IgD-negative memory B cell (primary cell): ENCODE results near the gene ARHGEF33. TPM values are rescaled to one million over a fixed set of nuclear protein-coding genes. Genes with fewer than 3 reads are reported as not detected.

Source experiments
- H3K27ac Mint-ChIP-seq, 3 donors: one replicate each; pipeline ENCODE4 v1.8.0; 2020 to 2022; ENCODE audit warnings: mild to moderate bottlenecking in 3 of 3, mixed read lengths in 3 of 3, moderate library complexity in 1 of 3
- H3K27me3 Mint-ChIP-seq: one replicate; pipeline ENCODE4 v1.8.0; 2021; ENCODE audit warnings: mixed read lengths
- H3K36me3 Mint-ChIP-seq: one replicate; pipeline ENCODE4 v1.8.0; 2020; ENCODE audit warnings: mild to moderate bottlenecking, mixed read lengths
- H3K4me1 Mint-ChIP-seq, 3 donors: one replicate each; pipeline ENCODE4 v1.8.0; 2020 to 2022; ENCODE audit warnings: mixed read lengths in 3 of 3, mild to moderate bottlenecking in 1 of 3
- H3K4me3 Mint-ChIP-seq, 4 donors: one replicate each; pipeline ENCODE4 v1.8.0; 2020 to 2022; ENCODE audit warnings: mild to moderate bottlenecking in 4 of 4, mixed read lengths in 4 of 4, moderate library complexity in 3 of 4
- H3K9me3 Mint-ChIP-seq, 3 donors: one replicate each; pipeline ENCODE4 v1.8.0; 2020 to 2021; ENCODE audit warnings: mixed read lengths in 3 of 3, mild to moderate bottlenecking in 1 of 3
- polyA plus RNA-seq: library from polyadenylated mRNA; unstranded; fragments of 300-500 nt; fragmentation: Illumina TruSeq; gene quantifications from one replicate; pipeline ENCODE4 v1.2.3, GENCODE V29; 2021

Gene ARHGEF33
- polyA plus RNA-seq, 1 donor from 2014 or later, result not detected

GRCh38 chr2:38889045-38889444, 630 bp upstream of the ARHGEF33 start:
- H3K4me1 Mint-ChIP-seq, result no peaks in the 10 kb centered on the region
- no peak overlapping the region for H3K27ac Mint-ChIP-seq
- no peaks in the 10 kb centered on the region for H3K9me3 Mint-ChIP-seq
- peaks cover 6% of the 10 kb centered on the region for H3K36me3 Mint-ChIP-seq
- H3K4me3 Mint-ChIP-seq, result no peak overlapping the region
- H3K27me3 Mint-ChIP-seq, result no peaks in the 10 kb centered on the region

GRCh38 chr2:38892819-38893218, 3.1 kb downstream of the ARHGEF33 start:
- Mint-ChIP-seq H3K4me3 (no peak overlapping the region), H3K27ac (peak overlapping the region in 1 of 3 donors; percentile 51), H3K9me3 (no peaks in the 10 kb centered on the region), H3K36me3 (peaks cover 1% of the 10 kb centered on the region), H3K27me3 (no peaks in the 10 kb centered on the region), H3K4me1 (no peaks in the 10 kb centered on the region)

GRCh38 chr2:38898256-38898655, 8.6 kb downstream of the ARHGEF33 start:
- no peaks in the 10 kb centered on the region for H3K9me3 Mint-ChIP-seq
- no peaks in the 10 kb centered on the region for H3K36me3 Mint-ChIP-seq
- H3K4me1 Mint-ChIP-seq, result no peaks in the 10 kb centered on the region
- H3K27me3 Mint-ChIP-seq, result no peaks in the 10 kb centered on the region
- H3K27ac Mint-ChIP-seq, result no peak overlapping the region
- H3K4me3 Mint-ChIP-seq, result no peak overlapping the region

GRCh38 chr2:38900726-38901125, 11.1 kb downstream of the ARHGEF33 start:
- Mint-ChIP-seq H3K36me3 (no peaks in the 10 kb centered on the region), H3K27ac (no peak overlapping the region), H3K27me3 (no peaks in the 10 kb centered on the region), H3K9me3 (no peaks in the 10 kb centered on the region), H3K4me1 (no peaks in the 10 kb centered on the region), H3K4me3 (no peak overlapping the region)

GRCh38 chr2:38905251-38905650, 15.6 kb downstream of the ARHGEF33 start:
- no peak overlapping the region for H3K27ac Mint-ChIP-seq

GRCh38 chr2:38907242-38907641, 17.6 kb downstream of the ARHGEF33 start:
- Mint-ChIP-seq H3K36me3 (no peaks in the 10 kb centered on the region), H3K4me1 (peaks cover 0 to 3% (median 0%) of the 10 kb centered on the region in 3 donors), H3K4me3 (no peak overlapping the region), H3K27me3 (no peaks in the 10 kb centered on the region), H3K9me3 (no peaks in the 10 kb centered on the region), H3K27ac (peak overlapping the region in 1 of 3 donors; percentile 20)

More at GRCh38 chr2:38905251-38905650, 15.6 kb downstream of the ARHGEF33 start:
- no peaks in the 10 kb centered on the region for H3K27me3 Mint-ChIP-seq
- no peaks in the 10 kb centered on the region for H3K9me3 Mint-ChIP-seq
- H3K36me3 Mint-ChIP-seq, result no peaks in the 10 kb centered on the region
- H3K4me1 Mint-ChIP-seq, result peaks cover 0 to 3% (median 0%) of the 10 kb centered on the region in 3 donors
- no peak overlapping the region for H3K4me3 Mint-ChIP-seq

- Mint-ChIP-seq H3K27ac (no peak overlapping the region), H3K36me3 (no peaks in the 10 kb centered on the region), H3K4me3 (no peak overlapping the region), H3K9me3 (no peaks in the 10 kb centered on the region), H3K4me1 (peaks cover 0 to 3% (median 0%) of the 10 kb centered on the region in 3 donors), H3K27me3 (no peaks in the 10 kb centered on the region)
These were observed 18.3 kb downstream of the ARHGEF33 start for GRCh38 chr2:38907743-38908562.

- Mint-ChIP-seq H3K4me3 (no peak overlapping the region), H3K27ac (no peak overlapping the region), H3K4me1 (peaks cover 0 to 3% (median 0%) of the 10 kb centered on the region in 3 donors)
These were observed 20.2 kb downstream of the ARHGEF33 start for GRCh38 chr2:38909872-38910271.

GRCh38 chr2:38911191-38911590, 21.5 kb downstream of the ARHGEF33 start:
- Mint-ChIP-seq H3K36me3 (no peaks in the 10 kb centered on the region), H3K4me1 (peaks cover 0 to 3% (median 0%) of the 10 kb centered on the region in 3 donors), H3K27ac (no peak overlapping the region), H3K27me3 (no peaks in the 10 kb centered on the region), H3K9me3 (no peaks in the 10 kb centered on the region), H3K4me3 (no peak overlapping the region)

More at GRCh38 chr2:38909872-38910271, 20.2 kb downstream of the ARHGEF33 start:
- Mint-ChIP-seq H3K27me3 (no peaks in the 10 kb centered on the region), H3K36me3 (no peaks in the 10 kb centered on the region), H3K9me3 (no peaks in the 10 kb centered on the region)

- Mint-ChIP-seq H3K36me3 (no peaks in the 10 kb centered on the region), H3K27me3 (no peaks in the 10 kb centered on the region), H3K27ac (no peak overlapping the region), H3K9me3 (no peaks in the 10 kb centered on the region), H3K4me1 (peaks cover 0 to 3% (median 0%) of the 10 kb centered on the region in 3 donors), H3K4me3 (no peak overlapping the region)
These were observed 22.9 kb downstream of the ARHGEF33 start for GRCh38 chr2:38912619-38913018.

- Mint-ChIP-seq H3K36me3 (peaks cover 4% of the 10 kb centered on the region), H3K4me1 (no peaks in the 10 kb centered on the region), H3K4me3 (no peak overlapping the region), H3K27ac (no peak overlapping the region), H3K9me3 (no peaks in the 10 kb centered on the region), H3K27me3 (no peaks in the 10 kb centered on the region)
These were observed 32.7 kb downstream of the ARHGEF33 start for GRCh38 chr2:38922389-38922788.

- Mint-ChIP-seq H3K4me3 (no peak overlapping the region), H3K27ac (no peak overlapping the region), H3K36me3 (peaks cover 4% of the 10 kb centered on the region), H3K9me3 (no peaks in the 10 kb centered on the region), H3K27me3 (no peaks in the 10 kb centered on the region), H3K4me1 (no peaks in the 10 kb centered on the region)
These were observed 33.2 kb downstream of the ARHGEF33 start for GRCh38 chr2:38922902-38923301.

- Mint-ChIP-seq H3K4me1 (no peaks in the 10 kb centered on the region), H3K36me3 (peaks cover 6% of the 10 kb centered on the region), H3K9me3 (peaks cover 0 to 3% (median 0%) of the 10 kb centered on the region in 3 donors), H3K27me3 (no peaks in the 10 kb centered on the region), H3K4me3 (no peak overlapping the region), H3K27ac (no peak overlapping the region)
These were observed 36.3 kb downstream of the ARHGEF33 start for GRCh38 chr2:38925982-38926381.

GRCh38 chr2:38930600-38930999, 40.9 kb downstream of the ARHGEF33 start:
- Mint-ChIP-seq H3K27me3 (peaks cover 6% of the 10 kb centered on the region), H3K4me3 (no peak overlapping the region), H3K4me1 (peaks cover 0 to 5% (median 0%) of the 10 kb centered on the region in 3 donors), H3K9me3 (peaks cover 0 to 3% (median 0%) of the 10 kb centered on the region in 3 donors), H3K36me3 (peaks cover 6% of the 10 kb centered on the region), H3K27ac (no peak overlapping the region)

- Mint-ChIP-seq H3K27ac (no peak overlapping the region), H3K27me3 (peaks cover 8% of the 10 kb centered on the region), H3K36me3 (peaks cover 5% of the 10 kb centered on the region), H3K9me3 (peaks cover 0 to 3% (median 0%) of the 10 kb centered on the region in 3 donors), H3K4me1 (peaks cover 0 to 5% (median 0%) of the 10 kb centered on the region in 3 donors), H3K4me3 (no peak overlapping the region)
These were observed 42.9 kb downstream of the ARHGEF33 start for GRCh38 chr2:38932586-38932985.

- Mint-ChIP-seq H3K27ac (no peak overlapping the region), H3K27me3 (peaks cover 8% of the 10 kb centered on the region), H3K4me3 (no peak overlapping the region), H3K4me1 (peaks cover 0 to 5% (median 0%) of the 10 kb centered on the region in 3 donors), H3K36me3 (peaks cover 5% of the 10 kb centered on the region), H3K9me3 (no peaks in the 10 kb centered on the region)
These were observed 44.0 kb downstream of the ARHGEF33 start for GRCh38 chr2:38933653-38934052.
